Stimulated activated CD4-positive, alpha-beta T cell treated with anti-CD3 and anti-CD28 coated beads, TNF-alpha, amount 100 ng/mL, for 48 hours (primary cell): Measurements from ENCODE around the gene CDH4.

Experiments
- DNase-seq, 3 donors: peaks; one replicate each; pipeline ENCODE4 v3.0.0-alpha.2; 2020; ENCODE audit warnings: low read depth in 3 of 3

The CDH4 gene

DNA sequence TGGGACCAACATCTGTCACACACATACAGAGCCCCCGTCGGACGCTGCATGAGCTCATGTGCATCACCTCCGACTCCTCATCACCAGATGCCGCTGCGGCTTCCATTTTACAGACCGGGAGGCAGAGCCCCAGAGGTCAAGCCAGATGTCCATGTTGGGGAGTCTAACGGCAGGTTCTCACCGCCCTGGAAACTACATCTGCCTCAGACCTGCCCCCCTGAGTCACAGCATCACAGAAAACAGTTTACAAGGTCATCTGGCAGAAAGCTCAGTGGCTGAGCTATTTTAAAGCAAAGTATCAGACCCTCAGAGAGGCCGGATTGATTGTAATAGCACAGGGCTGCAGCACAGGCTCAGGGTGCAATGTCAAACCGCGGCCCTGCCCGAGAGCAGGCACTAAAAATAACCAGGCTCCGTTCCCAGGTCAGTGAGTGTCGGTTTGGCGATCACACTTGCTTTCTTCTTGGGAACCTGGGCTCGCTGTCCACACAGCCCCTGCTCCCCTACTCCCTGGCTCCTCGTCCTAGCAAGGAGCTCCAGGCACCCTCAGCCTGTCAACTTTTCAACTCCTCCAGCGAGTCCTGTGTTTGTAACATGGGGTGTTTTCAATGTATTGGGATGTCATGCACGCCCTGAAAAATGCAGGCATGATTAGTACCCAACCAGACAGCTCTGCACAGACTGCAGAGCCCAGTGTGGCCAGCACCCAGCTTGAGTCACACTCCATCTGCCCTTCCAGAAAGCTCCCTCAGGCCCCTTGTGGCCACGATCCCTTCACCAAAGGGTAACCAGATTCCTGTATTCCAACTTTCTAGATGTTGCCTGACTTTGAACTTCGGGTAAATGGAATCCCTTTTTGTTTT lies 264.5 kb downstream of the CDH4 start:
- no peak for DNase-seq

GRCh38 chr20:61517419-61517818 lies 265.4 kb downstream of the CDH4 start:
- DNase-seq, result no peak

DNA sequence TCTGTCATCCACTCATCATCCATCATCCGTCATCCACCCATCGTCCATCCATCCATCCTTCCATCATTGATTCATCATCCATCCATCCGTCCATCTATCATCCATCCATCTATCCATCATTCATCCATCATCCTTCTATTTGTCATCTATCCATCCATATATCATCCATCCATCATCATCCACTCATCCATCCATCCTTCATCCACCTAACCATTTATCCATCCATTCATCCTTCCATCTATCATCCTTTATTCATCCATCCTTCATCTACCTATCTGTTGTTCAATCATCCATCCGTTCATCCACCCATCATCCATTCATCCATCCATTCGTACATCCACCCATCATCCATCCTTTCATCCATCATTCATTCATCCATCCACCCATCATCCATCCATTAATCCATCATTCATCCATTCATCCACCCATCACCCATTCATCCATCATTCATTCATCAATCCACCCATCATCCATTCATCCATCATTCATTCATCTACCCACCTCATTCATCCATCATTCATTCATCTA lies 266.4 kb downstream of the CDH4 start:
- DNase-seq, result no peak

GRCh38 chr20:61519488-61519887 lies 267.4 kb downstream of the CDH4 start:
- no peak for DNase-seq

GRCh38 chr20:61520076-61520892 lies 268.2 kb downstream of the CDH4 start:
- DNase-seq, result no peak

DNA sequence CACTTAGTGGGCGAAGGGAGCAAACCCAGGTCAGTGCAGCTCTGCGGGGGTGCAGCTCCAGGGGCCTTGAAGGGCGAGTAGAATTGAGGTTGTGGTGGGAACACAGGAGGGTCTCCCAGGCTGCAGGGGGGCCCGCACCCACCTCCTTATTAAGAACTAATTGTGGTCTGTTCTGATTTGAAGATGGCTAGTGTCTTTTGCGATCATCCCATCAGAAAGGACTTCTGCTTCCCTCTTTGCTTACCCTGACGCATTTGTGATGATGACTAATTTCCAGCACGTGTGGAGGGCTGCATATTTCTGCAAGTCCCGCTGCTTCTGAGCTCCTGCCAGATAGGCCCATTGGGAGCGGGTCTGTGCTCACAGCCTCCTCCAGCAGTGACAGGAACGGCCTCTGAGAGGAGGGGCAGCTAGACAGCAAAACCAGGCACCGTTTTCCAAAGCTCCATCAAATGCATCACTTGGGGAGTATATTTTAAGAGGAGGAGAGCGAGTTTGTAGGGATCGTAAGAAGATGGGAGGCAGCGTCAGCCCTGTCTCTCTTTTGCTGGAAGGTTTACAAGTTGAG lies 268.9 kb downstream of the CDH4 start:
- no peak for DNase-seq

- no peak for DNase-seq
Observed at GRCh38 chr20:61521687-61522420, 269.8 kb downstream of the CDH4 start.

- DNase-seq, result no peak
Observed at GRCh38 chr20:61522498-61523090, 270.5 kb downstream of the CDH4 start.

DNA sequence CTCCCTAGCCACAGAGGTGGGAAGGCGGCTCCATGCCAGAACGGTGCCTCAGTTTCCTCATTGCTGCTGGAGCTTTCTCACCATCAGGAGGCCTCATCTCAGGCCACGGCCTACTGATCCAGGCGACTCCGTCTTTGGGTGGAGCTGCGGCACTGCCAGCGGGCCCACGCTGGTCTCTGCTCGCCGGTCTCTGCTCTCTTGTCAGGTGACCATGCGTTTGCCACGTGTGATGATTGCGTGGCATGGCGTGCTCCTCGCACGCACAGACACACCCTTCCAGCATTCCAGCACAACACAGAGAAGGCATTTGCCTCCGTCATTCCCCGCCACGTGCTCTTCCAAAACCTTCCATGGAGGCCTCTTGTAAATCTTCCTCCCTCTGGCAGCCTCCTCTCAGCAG lies 271.1 kb downstream of the CDH4 start:
- no peak for DNase-seq

GRCh38 chr20:61524951-61525666 lies 273.0 kb downstream of the CDH4 start:
- DNase-seq, result no peak

GRCh38 chr20:61525781-61526431 lies 273.8 kb downstream of the CDH4 start:
- DNase-seq, result no peak

DNA sequence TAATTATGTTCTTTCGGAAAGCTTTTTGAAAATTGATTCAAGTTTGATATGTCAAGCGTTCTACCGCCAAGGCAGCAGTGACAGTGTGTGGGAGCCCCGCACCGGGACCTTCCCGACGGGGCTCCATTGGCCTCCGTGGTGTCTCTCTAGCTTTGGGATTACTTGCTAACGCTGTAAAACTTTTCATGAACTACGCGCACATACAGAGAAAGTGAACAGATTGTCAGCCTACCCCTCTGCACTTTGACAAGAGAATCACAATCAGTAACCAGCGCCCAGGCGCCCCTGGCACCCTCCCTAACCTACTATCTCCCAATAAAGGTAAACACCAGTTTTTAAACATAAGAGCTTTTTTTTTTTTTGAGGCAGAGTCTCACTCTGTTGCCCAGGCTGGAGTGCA lies 274.8 kb downstream of the CDH4 start:
- DNase-seq, result no peak

GRCh38 chr20:61527626-61528025 lies 275.6 kb downstream of the CDH4 start:
- no peak for DNase-seq

- no peak for DNase-seq
Observed at GRCh38 chr20:61528591-61528990, 276.5 kb downstream of the CDH4 start.

DNA sequence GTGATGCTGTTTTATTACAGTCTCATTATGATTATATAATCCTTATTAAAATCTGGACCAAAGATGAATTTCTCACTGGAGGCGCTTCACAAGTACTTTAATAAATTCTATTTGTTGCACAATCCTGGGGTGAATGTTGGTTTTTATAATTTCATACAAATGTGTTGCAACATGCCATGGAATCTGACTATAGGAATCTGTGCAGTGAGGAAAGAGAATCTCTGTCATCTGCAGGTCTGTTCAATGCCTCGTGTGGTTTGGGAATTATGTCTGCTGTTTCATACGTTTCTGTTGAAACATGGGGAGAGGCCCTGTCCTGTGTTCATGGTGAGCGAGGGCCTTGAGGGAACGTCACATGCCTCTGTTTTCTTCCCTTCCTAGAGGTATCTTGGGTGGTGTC lies 277.3 kb downstream of the CDH4 start:
- DNase-seq, result no peak

DNA sequence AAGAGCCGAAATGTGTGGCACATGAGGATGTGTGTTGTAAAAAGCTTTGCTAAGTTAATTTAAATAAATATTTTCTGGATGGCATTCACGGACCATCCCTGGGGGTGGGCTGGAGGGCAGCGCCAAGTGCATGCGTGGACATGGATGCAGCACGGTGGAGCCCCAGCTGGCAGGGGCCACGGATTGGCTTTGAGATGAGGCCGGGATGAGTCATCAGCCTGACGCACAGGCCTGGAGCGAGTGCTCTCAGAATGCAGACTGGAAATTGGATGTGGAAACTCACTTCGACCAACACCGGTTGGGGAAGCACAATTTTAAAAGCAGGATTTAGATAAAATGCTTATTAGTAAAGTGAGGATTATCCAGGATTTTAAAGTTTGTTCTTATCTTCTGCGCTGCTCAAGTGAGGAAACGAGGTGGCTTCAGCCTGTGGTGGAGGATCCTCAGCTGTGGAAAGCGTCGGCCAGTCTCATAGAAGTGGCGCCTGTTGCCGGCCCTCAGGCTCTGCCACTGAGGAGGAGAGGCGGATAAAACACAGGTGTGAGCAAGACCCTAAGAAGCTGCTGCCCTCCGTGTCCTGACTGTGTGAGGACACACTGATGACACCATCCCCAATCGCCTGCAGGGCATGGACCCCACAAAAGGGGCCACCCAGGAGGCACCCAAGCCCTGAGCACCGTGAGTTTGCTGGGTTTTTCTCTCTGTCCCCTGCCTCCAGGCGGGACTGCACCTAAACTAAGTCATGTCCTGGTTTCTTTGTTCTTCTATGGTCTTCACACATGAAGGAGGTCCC lies 279.7 kb downstream of the CDH4 start:
- no peak for DNase-seq

- DNase-seq, result no peak
Observed at GRCh38 chr20:61532736-61533135, 280.7 kb downstream of the CDH4 start.

GRCh38 chr20:61533231-61533631 lies 281.2 kb downstream of the CDH4 start:
- DNase-seq, result no peak

DNA sequence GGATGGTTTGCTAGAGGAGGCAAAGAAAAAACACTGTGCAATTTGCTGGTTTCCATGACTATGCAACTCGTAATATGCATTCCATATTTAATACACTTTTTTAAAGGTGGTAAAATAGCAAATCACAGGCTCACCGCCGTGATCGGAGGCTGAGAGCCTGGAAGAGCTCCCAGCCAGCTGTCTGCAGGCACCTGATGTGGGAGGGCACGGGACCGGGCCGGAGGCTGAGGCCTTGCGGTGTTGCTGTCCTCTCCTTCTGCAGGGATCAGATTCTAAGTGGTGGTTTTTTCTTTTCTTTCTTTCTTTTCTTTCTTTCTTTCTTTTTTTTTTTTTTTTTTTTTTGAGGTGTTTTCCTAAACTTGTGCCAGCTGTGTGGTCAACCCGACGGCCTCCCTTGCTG lies 282.3 kb downstream of the CDH4 start:
- DNase-seq, result no peak
